NCI-H2081 treated with DMSO at 0.1 percent for 48 hours (cell line): ENCODE measurements around the gene SLC10A7.

ENCODE experiments used
- DNase-seq: peaks from one replicate; lab custom pipeline; 2025; lab: John Stamatoyannopoulos, UW

SLC10A7 gene

GRCh38 chr4:146521541-146522097 is at the start of gene SLC10A7:
SLC10A7 (minus strand) TSS chr4:146521940; CDS start chr4:146521717, 223 bp downstream.
- DNase-seq, result no peak

DNA sequence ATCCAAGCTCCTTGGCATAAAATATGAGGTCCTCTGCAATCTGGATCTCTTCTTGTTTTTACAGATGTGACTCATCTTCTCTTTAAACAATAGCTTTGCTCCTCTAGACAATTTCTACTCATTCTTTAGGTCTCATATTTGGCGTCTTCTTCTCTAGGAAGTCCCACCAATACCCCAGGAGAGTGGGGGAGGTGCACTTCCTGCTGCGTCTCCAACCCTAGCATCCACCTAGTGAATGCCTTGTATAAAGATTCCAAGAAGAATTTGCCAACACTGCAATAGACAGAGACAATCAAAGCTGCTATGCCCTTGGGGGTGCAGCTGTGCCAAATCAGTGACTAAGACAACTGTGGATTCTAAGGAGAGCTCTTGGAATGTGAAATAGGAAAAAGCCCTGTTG is 45.7 kb upstream of the SLC10A7 start:
- no peak for DNase-seq

- DNase-seq, result no peak
Observed at GRCh38 chr4:146564492-146564891, 42.8 kb upstream of the SLC10A7 start.

DNA sequence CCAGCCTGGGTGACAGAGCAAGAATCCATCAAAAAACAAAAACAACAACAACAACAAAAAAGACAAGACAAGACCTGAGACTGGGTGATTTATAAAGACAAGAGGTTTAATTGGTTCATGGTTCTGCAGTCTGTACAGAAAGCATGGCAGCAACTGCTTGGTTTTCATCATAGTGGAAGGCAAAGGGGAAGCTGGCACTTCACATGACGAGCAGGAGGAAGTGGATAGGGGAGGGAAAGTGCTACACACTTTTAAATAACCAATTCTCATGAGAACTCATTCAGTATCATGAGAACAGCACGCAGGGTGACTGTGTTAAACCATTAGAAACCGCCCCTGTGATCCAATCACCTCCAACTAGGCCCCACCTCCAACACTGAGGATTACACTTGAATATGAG is 28.4 kb upstream of the SLC10A7 start:
- no peak for DNase-seq

DNA sequence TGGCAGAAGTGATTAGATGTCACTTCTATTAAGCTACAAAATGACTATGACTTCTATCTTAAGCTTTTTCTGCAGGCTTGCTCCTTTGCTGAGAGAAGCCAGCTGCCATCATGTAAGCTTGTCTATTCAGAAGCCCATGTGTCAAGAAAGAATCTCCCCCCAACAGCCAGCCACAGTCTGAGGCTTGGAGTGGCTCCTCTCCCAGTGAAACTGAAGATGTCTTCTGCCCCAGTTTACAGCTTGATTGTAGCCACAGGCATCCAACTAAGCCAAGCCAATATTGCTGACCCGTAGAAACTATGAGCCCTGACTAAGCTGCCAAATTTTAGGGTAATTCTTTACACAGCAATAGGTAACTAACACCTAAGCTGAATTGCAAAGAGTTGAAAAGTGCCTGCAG is 26.7 kb upstream of the SLC10A7 start:
- no peak for DNase-seq

- no peak for DNase-seq
Observed at GRCh38 chr4:146545102-146545501, 23.4 kb upstream of the SLC10A7 start.

- DNase-seq, result no peak
Observed at GRCh38 chr4:146534178-146534577, 12.4 kb upstream of the SLC10A7 start.

GRCh38 chr4:146525754-146526153 is 4.0 kb upstream of the SLC10A7 start:
- no peak for DNase-seq

DNA sequence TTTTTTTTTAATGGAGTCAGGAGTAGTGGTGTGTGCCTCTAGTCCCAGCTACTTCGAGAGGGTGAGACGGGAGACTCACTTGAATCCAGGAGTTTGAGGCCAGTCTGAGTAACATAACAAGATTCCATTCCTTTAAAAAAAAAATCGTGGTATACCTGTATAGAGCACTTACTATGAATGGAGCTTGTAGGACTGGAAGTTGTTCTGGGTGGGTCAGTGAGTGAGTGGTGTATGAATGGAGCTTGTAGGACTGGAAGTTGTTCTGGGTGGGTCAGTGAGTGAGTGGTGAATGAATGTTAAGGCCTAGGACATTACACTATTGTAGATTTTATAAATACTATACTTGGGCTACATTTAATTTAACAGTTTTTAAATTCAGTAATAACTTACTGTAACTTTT is 2.9 kb upstream of the SLC10A7 start:
- no peak for DNase-seq

DNA sequence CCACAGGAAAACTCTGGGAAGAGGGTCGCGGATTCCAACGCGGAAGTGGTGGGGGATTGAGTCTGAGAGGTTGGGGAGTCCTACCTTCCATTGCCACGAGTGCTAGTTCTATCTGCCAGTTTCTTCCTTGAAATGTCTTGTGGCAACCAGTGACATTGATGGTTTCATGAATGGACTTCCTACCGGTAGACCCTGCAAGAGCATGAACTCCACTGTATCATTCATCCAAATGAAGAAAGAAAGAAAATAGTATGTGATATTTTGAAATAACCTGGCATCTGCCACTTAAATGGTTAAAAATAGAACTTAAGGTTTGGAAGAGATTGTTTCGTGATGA is 1.1 kb upstream of the SLC10A7 start:
- DNase-seq, result no peak

GRCh38 chr4:146522098-146522868 is 543 bp upstream of the SLC10A7 start:
- DNase-seq, result no peak

DNA sequence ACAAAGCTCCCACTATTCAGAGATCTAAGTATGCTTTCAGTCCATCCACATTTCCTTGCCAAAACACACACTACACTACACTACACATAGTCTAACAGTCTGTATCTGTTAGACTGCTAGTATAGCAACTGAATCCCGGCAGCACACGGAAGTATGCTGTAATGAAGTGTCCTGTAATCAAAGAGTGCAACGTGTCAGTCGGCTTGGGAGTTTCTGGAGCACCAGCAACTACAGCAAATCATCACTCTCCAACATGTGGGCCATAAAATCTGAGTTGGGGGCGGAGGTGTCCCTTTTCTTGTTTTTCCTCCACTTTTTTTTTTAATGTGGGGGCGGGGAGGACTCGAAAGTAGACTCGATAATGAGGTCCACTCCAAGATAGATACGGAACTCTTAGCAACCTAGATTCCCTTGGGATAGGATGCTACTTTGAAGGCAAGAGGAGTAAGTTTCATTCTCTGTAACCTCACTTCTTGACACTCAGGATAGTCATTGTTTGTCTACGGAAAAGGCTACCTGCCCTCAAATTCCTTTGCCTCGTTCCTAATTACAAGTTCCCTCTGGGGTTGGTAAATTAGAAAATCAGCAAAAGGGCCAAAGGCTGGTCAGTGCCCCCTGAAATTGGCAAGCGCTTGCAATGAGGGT is 722 bp downstream of the SLC10A7 start:
- no peak for DNase-seq

- no peak for DNase-seq
Observed at GRCh38 chr4:146514651-146515357, 6.9 kb downstream of the SLC10A7 start.

DNA sequence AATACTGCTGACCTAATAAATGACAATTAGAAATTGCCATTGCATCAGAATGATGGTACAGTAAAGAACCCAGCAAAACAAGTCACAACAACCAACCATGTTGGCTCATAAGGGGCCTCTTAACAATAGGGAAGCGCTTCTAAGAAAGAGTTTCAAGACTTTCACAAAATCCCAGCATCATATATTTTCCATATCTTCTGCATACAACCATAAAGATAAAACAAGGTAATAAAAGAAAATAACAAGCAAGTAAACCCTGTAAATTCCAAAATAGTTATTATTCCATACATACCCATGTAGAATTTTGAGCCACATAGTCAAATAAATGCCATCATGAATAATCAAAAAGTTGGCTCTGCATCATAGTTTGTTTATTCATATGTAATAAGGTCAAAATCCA is 8.2 kb downstream of the SLC10A7 start:
- no peak for DNase-seq

GRCh38 chr4:146511381-146511780 is 10.4 kb downstream of the SLC10A7 start:
- no peak for DNase-seq

GRCh38 chr4:146510942-146511341 is 10.8 kb downstream of the SLC10A7 start:
- DNase-seq, result no peak

DNA sequence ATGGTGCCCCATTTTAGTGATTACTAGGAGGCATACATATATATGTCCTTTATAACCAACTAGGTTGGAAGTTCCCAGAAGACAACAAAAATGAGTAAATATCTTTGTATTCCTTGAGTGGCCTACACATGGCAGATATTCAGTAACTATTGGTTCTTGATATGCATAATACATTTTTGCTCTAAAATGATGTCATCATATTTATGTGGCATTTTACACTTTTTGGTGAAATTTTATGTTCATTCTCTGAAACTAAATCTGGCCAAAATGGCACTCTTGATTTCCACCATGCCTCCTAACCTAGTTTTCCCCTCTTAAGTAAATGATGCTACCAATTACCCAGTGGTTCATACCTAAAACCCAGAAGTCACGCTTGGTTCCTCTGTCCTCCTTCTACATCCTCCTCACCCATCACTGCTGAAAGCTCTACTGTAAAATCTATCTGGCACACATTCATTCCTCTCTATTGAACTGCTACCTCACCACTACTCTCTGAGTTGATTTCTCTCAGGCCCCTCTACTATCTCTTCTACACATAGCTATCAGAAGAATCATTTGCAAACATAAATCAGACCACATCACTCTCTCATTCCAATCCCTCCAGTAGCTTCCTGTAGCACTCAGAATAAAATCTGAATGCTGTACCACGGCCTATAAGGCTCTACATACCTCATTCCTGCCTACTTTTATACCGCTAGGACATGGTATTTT is 13.4 kb downstream of the SLC10A7 start:
- no peak for DNase-seq

DNA sequence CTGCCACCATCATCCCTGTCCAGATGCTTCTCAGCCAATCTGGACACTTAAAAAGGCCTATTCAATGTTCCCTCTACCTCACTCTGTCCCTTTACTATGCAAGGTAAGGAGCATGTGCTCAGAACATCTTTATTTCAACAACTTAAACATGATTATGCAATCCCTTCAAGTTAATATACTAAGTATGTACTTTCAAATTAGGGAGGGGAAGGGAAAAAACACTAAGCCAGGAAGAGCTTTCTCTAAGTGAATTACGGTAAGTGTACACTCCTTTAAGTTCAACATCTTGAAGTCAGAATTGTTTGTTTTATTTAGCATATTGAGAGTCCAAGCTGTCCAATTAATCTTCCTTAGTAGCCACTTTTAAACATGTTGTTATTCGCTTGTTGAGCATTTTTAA is 14.1 kb downstream of the SLC10A7 start:
- DNase-seq, result no peak

- DNase-seq, result no peak
Observed at GRCh38 chr4:146506272-146506671, 15.5 kb downstream of the SLC10A7 start.

GRCh38 chr4:146500216-146500615 is 21.5 kb downstream of the SLC10A7 start:
- no peak for DNase-seq

- DNase-seq, result no peak
Observed at GRCh38 chr4:146498291-146498690, 23.4 kb downstream of the SLC10A7 start.

GRCh38 chr4:146495269-146495668 is 26.5 kb downstream of the SLC10A7 start:
- no peak for DNase-seq
